ENCODE data around the gene CDHR5. TPM values are rescaled to one million over a fixed set of nuclear protein-coding genes. Genes with fewer than 3 reads are reported as not detected.

CDHR5 gene
- total and polyA plus RNA-seq, 9 of the 15 experiments (the other 6 are each of a cell fraction or from before 2014, with no cell fraction given): 0.16 TPM; not detected in 8

- no peak overlapping the region for H3K4me3 ChIP-seq
- H3K27me3 ChIP-seq (ENCODE audit: control insufficient read depth in 2 of 2, insufficient read depth in 2 of 2, low read length in 2 of 2): no peaks in the 10 kb centered on the region
- no peak for FAIRE-seq
- in situ Hi-C loops (cut with MboI): no loop called here
- H3K9ac ChIP-seq (ENCODE audit: insufficient read depth in 1 of 2, low read depth in 2 of 2, low read length in 2 of 2): peak overlapping the region in 1 of 2 experiments; percentile 74; a peak in 2 of 4 replicates
- CTCF ChIA-PET (ENCODE audit: low intra/inter-chr PET ratio): no interaction called here
- no TSS peak for BruUV-seq (replicated peaks)
- H3K4me1 ChIP-seq (replicated peaks in 1 of 2; ENCODE audit: control insufficient read depth in 2 of 2, insufficient read depth in 2 of 2, low read length in 2 of 2): peaks cover 3 to 26% of the 10 kb centered on the region in 2 experiments; a peak in 4 of 5 replicates
- 91% methylated on average over 26 of the region's 32 CpGs for WGBS (ENCODE audit: insufficient coverage, low coverage, missing lambda C conversion rate)
- no peak overlapping the region for H2AFZ ChIP-seq (ENCODE audit: low read depth, low read length)
- H4K20me1 ChIP-seq (replicated peaks; ENCODE audit: control insufficient read depth, insufficient read depth, low read length): peaks cover 5% of the 10 kb centered on the region
- H3K9me3 ChIP-seq (replicated peaks; ENCODE audit: control insufficient read depth, insufficient read depth, low read depth, low read length): no peaks in the 10 kb centered on the region
- DNase-seq (ENCODE audit: extremely low read depth in 1 of 4, low spot score in 3 of 4): no peak
- H3K27ac ChIP-seq (ENCODE audit: extremely low read depth, low read depth, low read length): no peak overlapping the region
- POLR2A ChIA-PET: interaction anchor here (0.6 to 1.4 kb wide), 3 partner anchors 9 to 123 kb away, joined by 3 to 5 read pairs (median 3); no protein-coding TSS in a partner anchor
- intact Hi-C loops (cut with micrococcal nuclease): no loop called here
- H3K4me2 ChIP-seq (ENCODE audit: insufficient read depth, low read length): no peak overlapping the region
- H3K9me1 ChIP-seq (ENCODE audit: control insufficient read depth, insufficient read depth, low read length): peaks cover 8% of the 10 kb centered on the region
- TF ChIP-seq RFX5 (IDR thresholded peaks at IDR 0.05; ENCODE audit: low read depth, low read length) (no peak), POLR2G (IDR thresholded peaks at IDR 0.05; ENCODE audit: low read depth, low read length) (peak; percentile 43; the same call in 1 of the 2 replicates)
- peaks cover 52% of the 10 kb centered on the region for H3K79me2 ChIP-seq (ENCODE audit: control insufficient read depth, insufficient read depth, low read length)
- no peak for ATAC-seq
- peaks cover 89% of the 10 kb centered on the region for H3K36me3 ChIP-seq (ENCODE audit: control insufficient read depth, insufficient read depth, low read length)
These were observed 38.1 kb downstream of the CDHR5 start for GRCh38 chr11:586376-587316.

- Histone ChIP-seq H4K20me1 (replicated peaks; ENCODE audit: control insufficient read depth, insufficient read depth, low read length) (peaks cover 23% of the 10 kb centered on the region), H3K27me3 (ENCODE audit: control insufficient read depth in 2 of 2, insufficient read depth in 2 of 2, low read length in 2 of 2) (no peaks in the 10 kb centered on the region), H3K79me2 (ENCODE audit: control insufficient read depth, insufficient read depth, low read length) (peaks cover 70% of the 10 kb centered on the region), H3K9ac (ENCODE audit: insufficient read depth in 1 of 2, low read depth in 2 of 2, low read length in 2 of 2) (no peak overlapping the region), H3K9me1 (ENCODE audit: control insufficient read depth, insufficient read depth, low read length) (peaks cover 19% of the 10 kb centered on the region), H3K36me3 (ENCODE audit: control insufficient read depth, insufficient read depth, low read length) (peaks cover 84% of the 10 kb centered on the region), H3K4me3 (no peak overlapping the region), H3K4me2 (ENCODE audit: insufficient read depth, low read length) (no peak overlapping the region), H3K4me1 (replicated peaks in 1 of 2; ENCODE audit: control insufficient read depth in 2 of 2, insufficient read depth in 2 of 2, low read length in 2 of 2) (peaks cover 15 to 38% of the 10 kb centered on the region in 2 experiments), H3K27ac (ENCODE audit: extremely low read depth, low read depth, low read length) (no peak overlapping the region), H2AFZ (ENCODE audit: low read depth, low read length) (no peak overlapping the region), H3K9me3 (replicated peaks; ENCODE audit: control insufficient read depth, insufficient read depth, low read depth, low read length) (no peaks in the 10 kb centered on the region)
- TF ChIP-seq RBFOX2 (IDR thresholded peaks at IDR 0.05; ENCODE audit: low read depth, low read length): peak; percentile 37; the same call in 1 of the 2 replicates
- no peak for TF ChIP-seq FOXP4 (CRISPR knock-in tag; IDR thresholded peaks at IDR 0.05; ENCODE audit: borderline replicate concordance)
- peak; percentile 35; the same call in 1 of the 2 replicates for TF ChIP-seq POLR2G (IDR thresholded peaks at IDR 0.05; ENCODE audit: low read depth, low read length)
- no peak for TF ChIP-seq ZNF12 (CRISPR knock-in tag; IDR thresholded peaks at IDR 0.05)
- TF ChIP-seq HNRNPUL1 (IDR thresholded peaks at IDR 0.05; ENCODE audit: low read length): no peak
- no peak for TF ChIP-seq PHF21A (IDR thresholded peaks at IDR 0.05; ENCODE audit: borderline replicate concordance, low read depth)
- no peak for TF ChIP-seq HDGF (IDR thresholded peaks at IDR 0.05)
- TF ChIP-seq ARID1B (IDR thresholded peaks at IDR 0.05): no peak
- ChIA-PET POLR2A (interaction anchor here (0.7 to 1.2 kb wide), 2 partner anchors 9 to 73 kb away, joined by 3 read pairs; partner anchors contain the start of gene PHRF1), CTCF (ENCODE audit: low intra/inter-chr PET ratio) (no interaction called here)
- 98% methylated on average over 7 of the region's 10 CpGs for WGBS (ENCODE audit: insufficient coverage, low coverage, missing lambda C conversion rate)
- DNase-seq (ENCODE audit: extremely low read depth in 1 of 4, low spot score in 3 of 4): no peak
- ATAC-seq: no peak
- BruUV-seq (replicated peaks): no TSS peak
- in situ Hi-C loops (cut with MboI): no loop called here
- FAIRE-seq: no peak
- intact Hi-C loops (cut with micrococcal nuclease): no loop called here
These were observed 40.5 kb downstream of the CDHR5 start for GRCh38 chr11:584287-584686.
